OCI-LY1 (cell line): ENCODE data around the gene F2.

Source experiments
- H2AFZ ChIP-seq: fragments of 200-600 bp; sonication (generic), shearing (Covaris generic); 2 replicates; pipeline ENCODE4 v1.6.0; 2014; ENCODE audit warnings: antibody characterized with exemption, mild to moderate bottlenecking, low read length
- H3F3A ChIP-seq: fragments of 200-600 bp; sonication (generic), shearing (Covaris generic); 2 replicates; pipeline ENCODE4 v1.6.0; 2014; ENCODE audit warnings: mild to moderate bottlenecking, antibody characterized with exemption, low read length, moderate library complexity; ENCODE audit not compliant: insufficient read depth
- H3K27ac ChIP-seq: fragments of 200-600 bp; sonication (generic); 2 replicates; pipeline ENCODE4 v1.5.1; 2014; ENCODE audit warnings: low read length, mixed run types, mild to moderate bottlenecking, low read depth; ENCODE audit not compliant: poor library complexity, severe bottlenecking
- H3K27me3 ChIP-seq: fragments of 200-600 bp; sonication (generic); 2 replicates; pipeline ENCODE4 v1.6.0; 2014; ENCODE audit warnings: antibody characterized with exemption, mild to moderate bottlenecking, low read length, moderate library complexity; ENCODE audit not compliant: insufficient read depth
- H3K36me3 ChIP-seq: fragments of 200-600 bp; sonication (generic); 2 replicates; pipeline ENCODE4 v1.6.1; 2014; ENCODE audit warnings: mild to moderate bottlenecking, antibody characterized with exemption, low read length, moderate library complexity, mixed read lengths; ENCODE audit not compliant: insufficient read depth
- H3K4me1 ChIP-seq: fragments of 200-600 bp; sonication (generic); 2 replicates; pipeline ENCODE4 v1.5.1; 2014; ENCODE audit warnings: mild to moderate bottlenecking, low read length, moderate library complexity; ENCODE audit not compliant: insufficient read depth, severe bottlenecking
- H3K4me2 ChIP-seq: fragments of 200-600 bp; sonication (generic), shearing (Covaris generic); 2 replicates; pipeline ENCODE4 v1.6.1; 2014; ENCODE audit warnings: low read length
- H3K4me3 ChIP-seq: fragments of 200-600 bp; sonication (generic); 2 replicates; pipeline ENCODE4 v1.5.1; 2014; ENCODE audit warnings: low read length, low read depth, mild to moderate bottlenecking, mixed read lengths; ENCODE audit not compliant: poor library complexity, severe bottlenecking
- H3K79me2 ChIP-seq: fragments of 200-600 bp; shearing (Covaris generic); 2 replicates; pipeline ENCODE4 v1.6.1; 2016; ENCODE audit warnings: mixed run types, low read length, mixed read lengths; ENCODE audit not compliant: insufficient read depth
- H3K9ac ChIP-seq: fragments of 200-600 bp; sonication (generic), shearing (Covaris generic); 2 replicates; pipeline ENCODE4 v1.6.1; 2014; ENCODE audit warnings: mild to moderate bottlenecking, low read length, mixed read lengths
- H3K9me2 ChIP-seq: fragments of 200-600 bp; sonication (generic), shearing (Covaris generic); 2 replicates; pipeline ENCODE4 v1.6.1; 2014; ENCODE audit warnings: low read depth, mild to moderate bottlenecking, low read length, mixed read lengths
- H3K9me3 ChIP-seq: fragments of 200-600 bp; shearing (Covaris generic); 2 replicates; pipeline ENCODE4 v1.6.1; 2014; ENCODE audit warnings: low read length, mixed read lengths
- H4K20me1 ChIP-seq: fragments of 200-600 bp; sonication (generic), shearing (Covaris generic); 2 replicates; pipeline ENCODE4 v1.6.0; 2016; ENCODE audit warnings: mild to moderate bottlenecking, low read length; ENCODE audit not compliant: insufficient read depth
- EZH2 ChIP-seq: fragments of 200-600 bp; sonication (generic), shearing (Covaris generic); IDR thresholded peaks from 2 replicates; pipeline ENCODE4 v1.8.0; 2017; ENCODE audit warnings: borderline replicate concordance, mixed run types, mild to moderate bottlenecking, antibody characterized with exemption, low read length, moderate library complexity, mixed read lengths
- TF ChIP-seq, protein P1 (sequence below): fragments of 200-600 bp; sonication (generic), shearing (Covaris generic); IDR thresholded peaks from 2 replicates; pipeline ENCODE4 v1.5.1; 2017; ENCODE audit warnings: mild to moderate bottlenecking, antibody characterized with exemption, low read length, moderate library complexity, mixed read lengths

F2 gene

DNA sequence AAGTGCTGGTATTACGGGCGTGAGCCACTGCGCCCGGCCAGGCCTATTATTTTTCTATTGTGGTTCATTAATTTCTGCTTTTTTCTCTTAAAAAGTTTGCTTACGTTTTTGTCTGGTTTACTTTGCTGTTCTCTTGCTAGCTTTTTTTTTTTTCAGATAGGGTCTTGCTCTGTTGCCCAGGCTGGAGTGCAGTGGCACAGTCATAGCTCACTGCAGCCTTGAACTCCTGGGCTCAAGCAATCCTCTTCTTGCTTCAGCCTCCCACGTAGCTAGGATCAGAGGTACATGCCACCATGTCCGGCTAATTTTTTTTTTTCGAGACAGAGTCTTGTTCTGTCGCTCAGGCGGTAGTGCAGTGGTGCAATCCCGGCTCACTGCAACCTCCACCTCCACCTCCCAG, 18.7 kb downstream of the F2 start:
- H3K4me3 ChIP-seq: no peak overlapping the region
- TF ChIP-seq, protein P1, sequence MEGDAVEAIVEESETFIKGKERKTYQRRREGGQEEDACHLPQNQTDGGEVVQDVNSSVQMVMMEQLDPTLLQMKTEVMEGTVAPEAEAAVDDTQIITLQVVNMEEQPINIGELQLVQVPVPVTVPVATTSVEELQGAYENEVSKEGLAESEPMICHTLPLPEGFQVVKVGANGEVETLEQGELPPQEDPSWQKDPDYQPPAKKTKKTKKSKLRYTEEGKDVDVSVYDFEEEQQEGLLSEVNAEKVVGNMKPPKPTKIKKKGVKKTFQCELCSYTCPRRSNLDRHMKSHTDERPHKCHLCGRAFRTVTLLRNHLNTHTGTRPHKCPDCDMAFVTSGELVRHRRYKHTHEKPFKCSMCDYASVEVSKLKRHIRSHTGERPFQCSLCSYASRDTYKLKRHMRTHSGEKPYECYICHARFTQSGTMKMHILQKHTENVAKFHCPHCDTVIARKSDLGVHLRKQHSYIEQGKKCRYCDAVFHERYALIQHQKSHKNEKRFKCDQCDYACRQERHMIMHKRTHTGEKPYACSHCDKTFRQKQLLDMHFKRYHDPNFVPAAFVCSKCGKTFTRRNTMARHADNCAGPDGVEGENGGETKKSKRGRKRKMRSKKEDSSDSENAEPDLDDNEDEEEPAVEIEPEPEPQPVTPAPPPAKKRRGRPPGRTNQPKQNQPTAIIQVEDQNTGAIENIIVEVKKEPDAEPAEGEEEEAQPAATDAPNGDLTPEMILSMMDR: no peak
- no peak for TF ChIP-seq EZH2

DNA sequence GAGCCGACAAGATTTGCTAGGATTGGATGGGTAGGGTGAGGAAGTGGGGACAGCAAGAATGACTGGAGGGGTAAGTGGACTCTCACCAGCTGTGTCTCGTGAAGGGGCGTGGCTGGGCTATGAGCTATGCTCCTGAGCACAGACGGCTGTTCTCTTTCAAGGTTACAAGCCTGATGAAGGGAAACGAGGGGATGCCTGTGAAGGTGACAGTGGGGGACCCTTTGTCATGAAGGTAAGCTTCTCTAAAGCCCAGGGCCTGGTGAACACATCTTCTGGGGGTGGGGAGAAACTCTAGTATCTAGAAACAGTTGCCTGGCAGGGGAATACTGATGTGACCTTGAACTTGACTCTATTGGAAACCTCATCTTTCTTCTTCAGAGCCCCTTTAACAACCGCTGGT, 19.9 kb downstream of the F2 start:
- no peaks in the 10 kb centered on the region for H3K79me2 ChIP-seq
- no peak overlapping the region for H3K4me3 ChIP-seq
- no peaks in the 10 kb centered on the region for H3K9me2 ChIP-seq
- no peak overlapping the region for H3K9ac ChIP-seq
- H3K27ac ChIP-seq: no peak overlapping the region
- no peaks in the 10 kb centered on the region for H3F3A ChIP-seq
- H3K4me2 ChIP-seq: no peak overlapping the region
- H4K20me1 ChIP-seq: no peaks in the 10 kb centered on the region
- H2AFZ ChIP-seq: no peak overlapping the region
- peaks cover 30% of the 10 kb centered on the region for H3K36me3 ChIP-seq
- no peaks in the 10 kb centered on the region for H3K9me3 ChIP-seq
- no peak for TF ChIP-seq EZH2
- TF ChIP-seq, protein P1: no peak
- H3K27me3 ChIP-seq: no peaks in the 10 kb centered on the region
- no peaks in the 10 kb centered on the region for H3K4me1 ChIP-seq

More for the DNA sequence above, 18.7 kb downstream of the F2 start:
- Histone ChIP-seq H3K27ac (no peak overlapping the region), H3K79me2 (no peaks in the 10 kb centered on the region), H3K9me2 (no peaks in the 10 kb centered on the region), H3K4me1 (no peaks in the 10 kb centered on the region), H4K20me1 (no peaks in the 10 kb centered on the region), H3K9me3 (no peaks in the 10 kb centered on the region), H3K9ac (no peak overlapping the region), H3F3A (no peaks in the 10 kb centered on the region), H3K36me3 (peaks cover 18% of the 10 kb centered on the region), H3K4me2 (no peak overlapping the region), H2AFZ (no peak overlapping the region), H3K27me3 (no peaks in the 10 kb centered on the region)

DNA sequence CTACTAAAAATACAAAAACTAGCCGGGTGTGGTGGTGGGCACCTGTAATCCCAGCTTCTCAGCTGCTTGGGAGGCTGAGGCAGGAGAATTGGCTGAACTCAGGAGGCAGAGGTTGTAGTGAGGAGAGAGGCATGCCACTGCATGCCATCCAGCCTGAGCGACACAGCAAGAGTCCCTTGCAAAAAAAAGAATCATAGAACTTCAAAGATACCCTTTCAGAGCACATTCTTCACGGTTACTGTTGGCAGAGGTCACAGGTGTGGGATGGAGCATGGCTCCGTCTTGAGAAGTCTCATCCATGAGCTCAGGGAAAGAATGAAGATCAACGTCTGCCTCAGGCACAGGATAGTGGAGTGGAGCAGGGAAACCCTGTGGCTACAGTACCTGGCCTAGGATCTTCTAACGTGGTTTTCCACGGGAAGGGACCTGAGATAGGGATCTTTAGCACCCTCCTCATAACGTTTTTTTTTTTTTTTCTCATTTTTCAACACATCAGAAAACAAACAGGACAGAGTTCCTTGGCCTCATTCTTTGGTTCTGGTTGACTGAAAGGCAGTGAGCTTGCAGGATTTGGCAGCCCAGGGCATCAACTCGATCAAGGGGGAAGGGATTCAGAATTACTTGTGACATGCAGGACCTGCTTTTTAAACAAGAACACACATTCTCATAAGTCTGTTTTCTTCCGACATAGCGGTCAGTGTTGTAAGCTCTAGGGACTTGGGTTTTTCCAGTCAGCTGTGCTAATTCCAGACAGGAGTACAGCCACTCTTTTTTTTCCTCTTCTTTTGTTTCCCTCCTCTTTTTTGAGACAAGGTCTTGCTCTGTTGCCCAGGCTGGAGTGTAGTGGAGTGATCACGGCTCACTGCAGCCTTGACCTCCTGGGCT, 22.8 kb downstream of the F2 start:
- Histone ChIP-seq H3K4me1 (no peaks in the 10 kb centered on the region), H3K79me2 (no peaks in the 10 kb centered on the region), H3K9me3 (no peaks in the 10 kb centered on the region), H3K4me2 (no peak overlapping the region), H3K4me3 (no peak overlapping the region), H3K9ac (no peak overlapping the region), H3F3A (no peaks in the 10 kb centered on the region), H3K9me2 (no peaks in the 10 kb centered on the region), H4K20me1 (no peaks in the 10 kb centered on the region), H2AFZ (no peak overlapping the region), H3K27ac (no peak overlapping the region), H3K27me3 (no peaks in the 10 kb centered on the region), H3K36me3 (peaks cover 59% of the 10 kb centered on the region)
- TF ChIP-seq, protein P1: no peak
- no peak for TF ChIP-seq EZH2
